ENCODE measurements around the gene MOBP.
"Not testable (repeated sequence)": the region's sequence is repeated elsewhere in the genome, so short reads cannot be mapped to it uniquely, and the experiment has no call there.

Gene MOBP

DNA sequence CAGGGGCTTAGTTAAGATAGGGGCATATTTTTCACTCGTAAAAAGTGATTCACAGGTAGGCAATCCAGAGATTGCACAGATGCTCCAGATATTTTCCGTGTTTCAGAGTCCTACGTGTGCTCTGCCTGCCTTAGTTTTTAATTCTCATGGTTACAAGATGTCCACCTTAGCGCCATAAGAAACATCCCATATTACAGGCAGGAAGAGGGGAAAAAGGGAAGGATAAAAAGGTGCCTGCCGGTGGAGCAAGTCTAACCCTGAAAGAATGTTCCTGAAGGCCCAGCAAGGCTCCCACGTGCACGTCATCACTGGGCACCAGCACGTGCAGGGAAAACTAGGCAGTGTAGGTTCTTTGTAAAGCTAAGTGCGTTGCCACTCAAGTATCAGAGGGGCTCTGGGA is 10.1 kb upstream of the MOBP start:
- no peaks in the 10 kb centered on the region for H3K36me3 ChIP-seq (ENCODE audit: insufficient read depth, low read length)
- no peak for DNase-seq (ENCODE audit: low read depth, low spot score)
- TF ChIP-seq FOXP2 (optimal IDR thresholded peaks at IDR 0.05; ENCODE audit: control extremely low read depth, extremely low read length, insufficient read depth) (no peak), EZH2 (IDR thresholded peaks at IDR 0.05) (no peak), POLR2AphosphoS5 (IDR thresholded peaks at IDR 0.05; ENCODE audit: borderline replicate concordance, low read depth, low read length) (no peak)
- no peak overlapping the region for H3K27ac ChIP-seq
- H3K9me3 ChIP-seq (ENCODE audit: low read depth, low read length) = no peaks in the 10 kb centered on the region
- no peak overlapping the region for H3K4me3 ChIP-seq
- no peak overlapping the region for H3K9ac ChIP-seq (ENCODE audit: insufficient read length)

DNA sequence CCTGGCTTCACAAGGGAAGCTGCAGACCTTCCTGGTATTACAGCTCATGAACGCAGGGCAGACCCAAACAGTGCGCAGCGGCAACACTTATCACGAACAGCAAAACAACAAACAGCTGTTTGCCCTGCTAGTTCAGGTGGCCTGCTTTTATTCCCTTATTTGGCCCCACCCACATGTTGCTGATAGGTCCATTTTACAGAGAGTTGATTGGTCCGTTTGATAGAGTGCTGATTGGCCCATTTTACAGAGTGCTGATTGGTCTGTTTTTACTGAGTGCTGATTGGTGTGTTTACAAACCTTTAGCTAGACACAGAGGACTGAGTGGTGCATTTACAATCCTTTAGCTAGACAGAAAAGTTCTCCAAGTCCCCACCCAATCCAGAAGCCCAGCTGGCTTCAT is 8.9 kb upstream of the MOBP start:
- not testable (repeated sequence) for H3K4me3 ChIP-seq; DNase-seq (ENCODE audit: low read depth, low spot score); H3K9ac ChIP-seq (ENCODE audit: insufficient read length); H3K36me3 ChIP-seq (ENCODE audit: insufficient read depth, low read length); H3K9me3 ChIP-seq (ENCODE audit: low read depth, low read length); H3K27ac ChIP-seq

DNA sequence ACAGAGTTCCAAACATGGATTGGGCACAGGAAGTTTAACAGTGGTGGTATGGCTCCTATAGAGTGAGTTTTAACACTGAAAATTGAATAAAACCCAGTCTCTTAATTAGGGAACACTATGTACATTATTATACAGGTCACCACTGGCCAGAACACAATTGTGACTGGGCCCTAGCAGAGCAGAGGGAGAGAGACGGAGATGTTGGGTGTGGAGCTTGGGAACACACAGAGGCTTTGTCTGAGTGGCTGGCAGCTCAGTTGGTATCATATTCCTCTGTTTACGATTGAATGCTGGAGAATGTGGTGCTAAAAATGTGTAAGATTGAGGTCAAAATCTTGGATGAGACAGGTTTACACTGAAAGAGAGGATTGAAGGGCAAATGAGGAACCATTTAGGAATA is 6.8 kb upstream of the MOBP start:
- H3K36me3 ChIP-seq (ENCODE audit: insufficient read depth, low read length) = no peaks in the 10 kb centered on the region
- H3K9me3 ChIP-seq (ENCODE audit: low read depth, low read length) = no peaks in the 10 kb centered on the region
- H3K9ac ChIP-seq (ENCODE audit: insufficient read length) = no peak overlapping the region
- H3K27ac ChIP-seq = no peak overlapping the region
- no peak for TF ChIP-seq POLR2AphosphoS5 (IDR thresholded peaks at IDR 0.05; ENCODE audit: borderline replicate concordance, low read depth, low read length)
- no peak overlapping the region for H3K4me3 ChIP-seq
- no peak for DNase-seq (ENCODE audit: low read depth, low spot score)

DNA sequence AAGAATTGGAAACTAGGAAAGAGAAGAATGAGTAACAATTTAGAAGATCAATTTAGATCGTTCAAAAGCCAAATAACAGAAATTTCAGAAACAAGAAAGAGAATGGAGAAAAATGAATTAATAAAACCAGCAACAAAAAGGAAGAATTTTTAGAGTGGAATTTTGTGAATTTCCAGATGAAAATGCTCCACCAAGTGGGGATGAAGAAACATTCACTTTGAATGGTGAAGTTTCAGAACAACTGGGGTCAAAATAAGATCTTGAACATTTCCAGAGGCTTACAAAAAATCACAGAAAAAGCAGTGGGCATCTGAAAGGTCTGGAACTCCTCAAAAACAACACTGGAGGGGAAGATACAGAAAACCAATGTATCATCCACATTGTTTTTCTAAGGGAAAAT is 4.2 kb upstream of the MOBP start:
- TF ChIP-seq FOXP2 (optimal IDR thresholded peaks at IDR 0.05; ENCODE audit: control extremely low read depth, extremely low read length, insufficient read depth) (no peak), EZH2 (IDR thresholded peaks at IDR 0.05) (no peak), POLR2AphosphoS5 (IDR thresholded peaks at IDR 0.05; ENCODE audit: borderline replicate concordance, low read depth, low read length) (no peak)
- H3K9ac ChIP-seq (ENCODE audit: insufficient read length) = no peak overlapping the region
- H3K36me3 ChIP-seq (ENCODE audit: insufficient read depth, low read length) = no peaks in the 10 kb centered on the region

DNA sequence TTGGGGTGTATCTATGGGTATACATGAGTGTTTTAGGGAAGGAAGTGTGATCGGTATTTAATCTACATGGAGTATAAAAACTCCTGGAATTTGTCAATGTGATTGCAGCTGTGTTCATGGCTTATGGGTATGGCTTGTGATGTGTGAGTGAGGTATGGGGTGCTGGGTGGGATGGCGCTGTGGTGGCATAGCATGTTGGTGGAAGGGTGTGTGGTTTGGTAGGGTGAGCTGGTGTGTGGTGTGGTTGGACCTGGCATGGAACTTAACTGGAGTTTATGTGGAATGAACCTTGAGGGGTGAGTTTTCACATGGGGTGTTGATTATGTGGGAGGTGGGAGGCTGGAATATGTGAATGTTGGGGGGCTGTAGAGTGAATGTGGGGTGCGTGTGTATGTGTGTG is 492 bp upstream of the MOBP start:
- Histone ChIP-seq H3K9me3 (ENCODE audit: low read depth, low read length) (no peaks in the 10 kb centered on the region), H3K27ac (no peak overlapping the region), H3K9ac (ENCODE audit: insufficient read length) (no peak overlapping the region), H3K4me3 (no peak overlapping the region), H3K36me3 (ENCODE audit: insufficient read depth, low read length) (no peaks in the 10 kb centered on the region)
- TF ChIP-seq POLR2AphosphoS5 (IDR thresholded peaks at IDR 0.05; ENCODE audit: borderline replicate concordance, low read depth, low read length) (no peak), FOXP2 (optimal IDR thresholded peaks at IDR 0.05; ENCODE audit: control extremely low read depth, extremely low read length, insufficient read depth) (no peak), EZH2 (IDR thresholded peaks at IDR 0.05) (no peak)
- no peak for DNase-seq (ENCODE audit: low read depth, low spot score)

More for the DNA sequence above, 4.2 kb upstream of the MOBP start:
- Histone ChIP-seq H3K9me3 (ENCODE audit: low read depth, low read length) (no peaks in the 10 kb centered on the region), H3K4me3 (no peak overlapping the region), H3K27ac (no peak overlapping the region)
- no peak for DNase-seq (ENCODE audit: low read depth, low spot score)

DNA sequence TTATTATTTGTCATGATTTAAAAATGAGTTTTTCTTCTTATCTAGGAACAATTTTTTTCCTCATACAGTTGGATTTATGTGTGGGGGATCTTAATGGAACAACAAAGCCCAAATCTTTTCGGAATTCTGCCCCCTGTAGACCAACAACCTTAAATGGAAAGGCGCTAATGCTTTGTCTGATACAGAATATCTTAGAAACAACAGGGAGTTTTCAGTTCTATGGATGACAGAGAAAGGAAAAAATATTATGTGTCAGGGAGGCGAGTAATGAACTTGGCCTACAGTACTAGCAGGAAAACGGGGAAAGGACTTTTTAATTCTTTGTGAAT is 592 bp downstream of the MOBP start:
- no peak for DNase-seq (ENCODE audit: low read depth, low spot score)
- no peak overlapping the region for H3K4me3 ChIP-seq
- no peaks in the 10 kb centered on the region for H3K9me3 ChIP-seq (ENCODE audit: low read depth, low read length)
- H3K36me3 ChIP-seq (ENCODE audit: insufficient read depth, low read length) = no peaks in the 10 kb centered on the region
- H3K27ac ChIP-seq = no peak overlapping the region
- H3K9ac ChIP-seq (ENCODE audit: insufficient read length) = no peak overlapping the region
- no peak for TF ChIP-seq EZH2 (IDR thresholded peaks at IDR 0.05)
- TF ChIP-seq FOXP2 (optimal IDR thresholded peaks at IDR 0.05; ENCODE audit: control extremely low read depth, extremely low read length, insufficient read depth) = no peak
- no peak for TF ChIP-seq POLR2AphosphoS5 (IDR thresholded peaks at IDR 0.05; ENCODE audit: borderline replicate concordance, low read depth, low read length)

DNA sequence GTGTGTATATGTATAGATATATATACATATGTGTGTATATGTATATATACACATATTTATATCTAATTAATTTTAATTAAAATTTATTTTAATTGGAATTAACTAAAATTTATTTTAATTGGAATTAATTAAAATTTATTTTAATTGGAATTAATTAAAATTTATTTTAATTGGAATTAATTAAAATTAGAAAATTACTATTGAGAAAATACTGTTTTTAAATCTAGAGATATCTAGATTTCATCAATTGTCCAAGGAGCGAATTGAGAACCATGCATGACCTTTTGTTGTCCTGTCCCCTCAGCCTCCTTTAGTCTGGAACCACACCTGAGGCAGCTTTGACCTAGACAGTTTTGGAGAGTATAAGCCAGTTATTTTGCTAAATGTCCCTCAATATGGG is 1.8 kb downstream of the MOBP start:
- Histone ChIP-seq H3K4me3 (no peak overlapping the region), H3K9ac (ENCODE audit: insufficient read length) (no peak overlapping the region), H3K9me3 (ENCODE audit: low read depth, low read length) (no peaks in the 10 kb centered on the region), H3K27ac (no peak overlapping the region), H3K36me3 (ENCODE audit: insufficient read depth, low read length) (no peaks in the 10 kb centered on the region)
- TF ChIP-seq FOXP2 (optimal IDR thresholded peaks at IDR 0.05; ENCODE audit: control extremely low read depth, extremely low read length, insufficient read depth) = no peak
- TF ChIP-seq EZH2 (IDR thresholded peaks at IDR 0.05) = no peak
- TF ChIP-seq POLR2AphosphoS5 (IDR thresholded peaks at IDR 0.05; ENCODE audit: borderline replicate concordance, low read depth, low read length) = no peak
- DNase-seq (ENCODE audit: low read depth, low spot score) = no peak

DNA sequence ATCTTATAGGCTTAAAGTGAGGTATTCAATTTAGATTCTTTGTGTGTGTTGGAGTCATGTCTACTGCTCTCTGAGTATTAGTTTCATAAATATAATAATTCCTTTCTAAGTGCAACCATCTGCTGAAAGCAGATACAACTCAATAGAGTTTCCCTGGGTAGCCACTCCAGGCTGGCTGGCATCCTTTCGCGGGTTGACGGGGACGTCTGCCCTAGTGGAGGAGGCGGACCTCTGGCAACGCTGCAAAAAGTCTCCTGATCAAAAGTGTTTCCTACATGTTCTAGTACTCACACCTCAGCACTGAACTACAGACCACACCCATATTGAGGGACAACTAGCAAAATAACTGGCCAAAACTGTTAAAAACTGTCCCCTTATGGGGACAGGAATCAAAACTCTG is 2.5 kb downstream of the MOBP start:
- Histone ChIP-seq H3K27ac (no peak overlapping the region), H3K9me3 (ENCODE audit: low read depth, low read length) (no peaks in the 10 kb centered on the region), H3K9ac (ENCODE audit: insufficient read length) (no peak overlapping the region), H3K36me3 (ENCODE audit: insufficient read depth, low read length) (no peaks in the 10 kb centered on the region), H3K4me3 (no peak overlapping the region)
- no peak for TF ChIP-seq EZH2 (IDR thresholded peaks at IDR 0.05)
- TF ChIP-seq POLR2AphosphoS5 (IDR thresholded peaks at IDR 0.05; ENCODE audit: borderline replicate concordance, low read depth, low read length) = no peak
- no peak for TF ChIP-seq FOXP2 (optimal IDR thresholded peaks at IDR 0.05; ENCODE audit: control extremely low read depth, extremely low read length, insufficient read depth)
- DNase-seq (ENCODE audit: low read depth, low spot score) = no peak

DNA sequence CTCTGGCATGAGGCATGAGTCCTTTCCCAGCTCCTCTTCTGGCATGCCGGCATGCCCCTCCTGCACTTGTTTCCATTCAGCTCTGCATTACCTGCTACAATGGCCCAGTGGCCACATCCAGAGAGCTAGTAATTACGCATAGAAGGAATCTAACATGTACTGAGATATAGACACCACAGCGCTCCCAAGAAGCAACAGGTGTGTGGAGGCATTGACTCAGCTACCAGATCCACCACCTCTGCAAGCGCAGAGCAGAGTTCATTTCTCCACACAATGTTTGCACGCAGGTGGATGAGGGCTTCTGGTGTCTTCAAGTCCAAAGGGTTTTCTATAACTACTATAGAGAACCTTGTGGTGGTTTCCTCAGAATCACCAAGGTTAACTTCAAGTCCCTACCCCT is 4.2 kb downstream of the MOBP start:
- H3K9me3 ChIP-seq (ENCODE audit: low read depth, low read length) = no peaks in the 10 kb centered on the region
- H3K27ac ChIP-seq = no peak overlapping the region

More for the DNA sequence above, 4.2 kb downstream of the MOBP start:
- H3K36me3 ChIP-seq (ENCODE audit: insufficient read depth, low read length) = no peaks in the 10 kb centered on the region
- no peak overlapping the region for H3K9ac ChIP-seq (ENCODE audit: insufficient read length)
- no peak for DNase-seq (ENCODE audit: low read depth, low spot score)
- H3K4me3 ChIP-seq = no peak overlapping the region
- TF ChIP-seq FOXP2 (optimal IDR thresholded peaks at IDR 0.05; ENCODE audit: control extremely low read depth, extremely low read length, insufficient read depth) = no peak
- no peak for TF ChIP-seq POLR2AphosphoS5 (IDR thresholded peaks at IDR 0.05; ENCODE audit: borderline replicate concordance, low read depth, low read length)
- no peak for TF ChIP-seq EZH2 (IDR thresholded peaks at IDR 0.05)

Data from SK-N-MC (cell line).